Brain microvascular endothelial cell (primary cell): ENCODE measurements around the gene ADAMTSL4.

Experiments
- DNase-seq: peaks from one replicate; pipeline ENCODE4 v3.0.0-alpha.2; 2020
- H3K27ac ChIP-seq: fragments of 250-450 bp; sonication (Bioruptor Pico); 2 replicates; pipeline ENCODE4 v1.5.1; 2020; ENCODE audit warnings: mild to moderate bottlenecking, moderate library complexity
- H3K27me3 ChIP-seq: fragments of 250-450 bp; sonication (Bioruptor Pico); replicated peaks from 2 replicates; pipeline ENCODE4 v1.5.1; 2020; ENCODE audit warnings: mild to moderate bottlenecking
- H3K36me3 ChIP-seq: fragments of 250-450 bp; sonication (Bioruptor Pico); replicated peaks from 2 replicates; pipeline ENCODE4 v1.5.1; 2020; ENCODE audit warnings: mild to moderate bottlenecking
- H3K4me3 ChIP-seq: 2 replicates; pipeline ENCODE4 v1.5.1; 2011; ENCODE audit warnings: low read depth, mild to moderate bottlenecking, control low read depth, low read length, moderate library complexity
- CTCF ChIP-seq: IDR thresholded peaks from 2 replicates; pipeline ENCODE4 v1.5.1; 2011; ENCODE audit warnings: low read depth, mild to moderate bottlenecking, moderate library complexity, low read length, control low read depth, inconsistent platforms; ENCODE audit errors: missing control alignments
- in situ Hi-C: cut with HindIII; loops from 2 replicates; pipeline ENCODE4 v1.10.0; 2017; ENCODE audit warnings: low sequenced_read_pairs, low pct_ligation_motif_present

ADAMTSL4 gene

DNA sequence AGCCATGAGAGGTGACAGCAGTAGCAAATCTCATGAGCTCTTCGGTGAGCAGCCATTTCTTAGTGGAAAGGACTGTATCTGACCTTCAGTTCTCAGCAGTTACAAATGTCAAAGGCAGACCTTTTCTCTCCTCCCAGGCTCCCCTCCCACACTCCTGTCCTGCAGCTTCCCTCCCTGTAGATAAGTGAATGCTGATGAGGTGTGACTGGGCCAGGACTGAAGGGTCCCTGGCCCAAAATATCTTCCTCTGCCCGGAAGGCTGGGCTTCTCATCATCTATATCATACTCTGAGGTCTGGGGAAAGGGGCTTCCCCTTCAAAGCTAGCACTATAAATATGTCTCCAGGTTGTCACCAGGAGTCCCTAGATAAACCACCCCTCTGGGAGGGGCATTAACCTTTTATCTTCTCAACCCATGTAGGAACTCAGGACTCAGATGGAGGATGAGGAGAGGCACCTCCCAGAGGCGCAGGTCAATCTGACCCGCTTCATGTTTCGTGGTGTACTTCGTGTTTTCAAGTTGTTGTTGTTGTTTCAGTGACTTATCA, 3.6 kb upstream of the ADAMTSL4 start:
- H3K4me3 ChIP-seq: no peak overlapping the region
- no peaks in the 10 kb centered on the region for H3K36me3 ChIP-seq
- no peak for TF ChIP-seq CTCF
- no peaks in the 10 kb centered on the region for H3K27me3 ChIP-seq
- H3K27ac ChIP-seq: no peak overlapping the region
- DNase-seq: no peak
- in situ Hi-C loops: no loop called here

DNA sequence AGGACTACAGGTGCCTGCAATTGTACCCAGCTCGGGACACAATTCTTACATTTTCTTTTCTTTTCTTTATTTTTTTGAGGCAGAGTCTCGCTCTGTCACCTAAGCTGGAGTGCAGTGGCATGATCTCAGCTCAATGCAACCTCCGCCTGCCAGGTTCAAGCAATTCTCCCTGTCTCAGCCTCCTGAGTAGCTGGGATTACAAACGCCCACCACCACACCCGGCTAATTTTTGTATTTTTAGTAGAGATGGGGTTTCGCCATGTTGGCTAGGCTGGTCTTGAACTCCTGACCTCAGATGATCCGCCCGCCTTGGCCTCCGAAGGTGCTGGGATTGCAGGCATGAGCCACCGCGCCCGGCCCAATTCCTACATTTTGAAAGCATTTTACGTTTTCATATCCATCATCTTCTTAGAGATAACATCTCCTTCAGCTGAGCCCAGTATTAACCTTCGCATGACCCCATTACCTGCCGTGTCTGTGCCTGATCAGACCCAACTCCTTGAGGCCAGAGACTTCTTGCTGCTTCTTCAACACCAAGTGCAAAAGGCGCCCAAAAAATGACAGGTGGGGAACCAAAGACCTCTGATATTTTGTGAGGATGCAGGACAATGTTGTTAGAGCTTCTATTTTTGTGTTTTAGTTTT, 2.8 kb upstream of the ADAMTSL4 start:
- Histone ChIP-seq H3K27me3 (no peaks in the 10 kb centered on the region), H3K4me3 (no peak overlapping the region), H3K36me3 (no peaks in the 10 kb centered on the region), H3K27ac (no peak overlapping the region)
- in situ Hi-C loops: no loop called here
- DNase-seq: no peak
- no peak for TF ChIP-seq CTCF

- H3K4me3 ChIP-seq: peak overlapping the region; percentile 54
- no peak overlapping the region for H3K27ac ChIP-seq
- TF ChIP-seq CTCF: no peak
- no peak for DNase-seq
- in situ Hi-C loops: no loop called here
- no peaks in the 10 kb centered on the region for H3K27me3 ChIP-seq
- no peaks in the 10 kb centered on the region for H3K36me3 ChIP-seq
Measured at GRCh38 chr1:150548324-150548631, 930 bp upstream of the ADAMTSL4 start.

GRCh38 chr1:150549496-150550221, 451 bp downstream of the ADAMTSL4 start:
- H3K36me3 ChIP-seq: no peaks in the 10 kb centered on the region
- peak overlapping the region; percentile 38 for H3K4me3 ChIP-seq
- DNase-seq: no peak
- H3K27me3 ChIP-seq: no peaks in the 10 kb centered on the region
- H3K27ac ChIP-seq: no peak overlapping the region
- in situ Hi-C loops: no loop called here
- peak; percentile 7 for TF ChIP-seq CTCF

- in situ Hi-C loops: no loop called here
- no peak overlapping the region for H3K4me3 ChIP-seq
- H3K36me3 ChIP-seq: no peaks in the 10 kb centered on the region
- DNase-seq: no peak
- no peaks in the 10 kb centered on the region for H3K27me3 ChIP-seq
- no peak for TF ChIP-seq CTCF
- H3K27ac ChIP-seq: no peak overlapping the region
Measured at GRCh38 chr1:150550222-150551050, 1.2 kb downstream of the ADAMTSL4 start.
